NCI-H128 (cell line): ENCODE results near the gene ALK.

Source experiments
- DNase-seq: peaks from one replicate; lab custom pipeline; 2025; ENCODE audit not compliant: unreplicated experiment; lab: John Stamatoyannopoulos, UW

Gene ALK

DNA sequence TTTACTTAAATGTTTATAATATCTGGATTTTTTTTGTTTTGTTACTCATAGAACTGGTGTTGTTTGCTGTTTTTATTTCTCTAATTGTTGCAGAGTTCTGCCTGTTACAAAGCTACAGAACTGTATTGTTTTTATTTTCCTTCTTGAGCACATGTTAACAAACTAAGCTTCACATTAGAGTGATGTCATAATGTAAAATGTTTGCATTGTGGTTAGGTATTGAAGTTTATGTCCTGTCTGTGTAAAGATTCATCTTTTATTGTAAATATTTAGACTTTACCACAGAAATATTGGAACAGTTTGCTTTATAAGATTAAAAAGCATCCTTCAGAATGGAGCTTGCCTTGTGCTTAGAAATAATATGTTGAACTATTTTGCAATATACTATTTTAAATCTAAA, 738.5 kb downstream of the ALK start:
- DNase-seq, result no peak

- DNase-seq, result no peak
These were observed 739.1 kb downstream of the ALK start for GRCh38 chr2:29182334-29182733.

DNA sequence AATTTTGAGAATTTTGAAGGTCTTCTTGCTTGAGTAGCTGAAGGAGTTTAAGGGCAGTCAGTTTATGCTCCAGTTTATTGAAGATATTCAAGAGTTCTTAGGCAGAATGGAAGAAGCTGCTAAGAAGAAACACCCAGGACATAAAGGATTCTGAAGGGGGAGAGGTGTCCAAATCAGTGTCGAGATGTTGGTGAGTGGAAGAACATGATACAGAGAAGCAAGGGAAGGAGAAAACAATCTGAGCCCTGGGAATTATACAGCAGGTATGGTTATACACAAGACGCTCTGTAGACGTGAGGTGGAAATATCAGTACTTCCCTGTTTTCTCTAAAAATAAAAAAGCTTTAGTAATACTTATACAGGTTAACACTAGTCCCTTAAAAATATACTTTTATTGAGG, 746.0 kb downstream of the ALK start:
- no peak for DNase-seq

DNA sequence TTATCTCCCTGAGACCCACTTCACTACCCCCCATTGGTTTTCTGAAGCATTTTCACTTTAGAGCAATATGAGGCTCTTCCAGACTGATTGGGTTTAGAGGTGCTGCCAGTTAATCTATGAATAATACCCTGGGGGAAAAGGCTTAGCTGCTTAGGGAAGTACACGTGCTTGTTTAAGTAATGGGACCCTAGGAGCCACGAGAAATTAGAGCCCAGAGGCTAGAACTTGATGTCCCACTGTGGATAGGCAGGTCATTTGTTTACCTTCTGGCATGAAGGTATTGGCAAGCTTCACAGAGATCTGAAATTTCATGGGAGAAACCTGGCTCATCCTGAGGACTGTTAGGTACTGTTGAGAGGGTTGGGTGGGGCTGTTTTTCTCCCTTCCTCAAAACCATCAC, 746.4 kb downstream of the ALK start:
- no peak for DNase-seq

GRCh38 chr2:29166242-29167039, 754.9 kb downstream of the ALK start:
- no peak for DNase-seq

DNA sequence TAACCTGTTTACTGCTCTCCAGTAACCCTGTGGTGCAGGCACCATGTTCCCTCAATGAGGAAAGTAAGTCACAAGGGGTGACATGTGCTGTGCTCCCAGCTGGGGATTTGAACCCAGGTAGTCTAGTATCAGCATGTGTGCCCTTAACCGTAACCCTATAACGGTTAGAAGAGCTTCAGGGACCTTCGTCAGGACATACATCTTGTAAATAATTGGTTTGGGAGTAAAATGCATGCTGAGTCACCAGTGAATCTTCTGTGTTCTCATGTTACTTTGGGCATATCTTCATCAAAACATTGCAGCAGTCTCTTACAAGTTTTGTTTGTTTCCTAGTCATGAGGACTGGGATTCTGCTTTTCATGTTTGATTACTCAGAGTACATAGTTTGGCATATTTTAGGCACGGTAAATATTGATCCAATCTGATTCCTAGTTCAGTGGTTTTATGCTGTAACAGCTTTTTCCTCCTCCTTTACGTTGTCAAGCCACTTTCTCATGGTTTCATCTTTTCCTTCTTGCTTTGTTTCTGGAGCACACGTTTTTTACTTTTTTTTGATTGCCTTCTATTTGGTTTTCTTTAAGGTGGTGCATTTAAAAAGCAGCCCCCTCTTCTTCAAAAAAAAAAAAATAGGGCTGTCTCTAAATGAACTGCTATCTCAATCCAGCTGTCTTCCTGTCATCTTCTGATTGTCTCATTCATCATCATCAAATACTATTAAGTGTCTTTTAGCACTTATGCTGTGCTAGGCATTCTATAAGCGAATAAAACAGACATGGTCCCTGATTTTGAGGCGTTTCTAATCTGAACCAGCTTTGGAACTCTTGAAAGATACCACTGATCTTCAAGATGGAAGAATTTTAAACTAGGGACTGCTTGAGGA, 755.8 kb downstream of the ALK start:
- DNase-seq, result no peak

- DNase-seq, result no peak
These were observed 757.1 kb downstream of the ALK start for GRCh38 chr2:29164091-29164846.

DNA sequence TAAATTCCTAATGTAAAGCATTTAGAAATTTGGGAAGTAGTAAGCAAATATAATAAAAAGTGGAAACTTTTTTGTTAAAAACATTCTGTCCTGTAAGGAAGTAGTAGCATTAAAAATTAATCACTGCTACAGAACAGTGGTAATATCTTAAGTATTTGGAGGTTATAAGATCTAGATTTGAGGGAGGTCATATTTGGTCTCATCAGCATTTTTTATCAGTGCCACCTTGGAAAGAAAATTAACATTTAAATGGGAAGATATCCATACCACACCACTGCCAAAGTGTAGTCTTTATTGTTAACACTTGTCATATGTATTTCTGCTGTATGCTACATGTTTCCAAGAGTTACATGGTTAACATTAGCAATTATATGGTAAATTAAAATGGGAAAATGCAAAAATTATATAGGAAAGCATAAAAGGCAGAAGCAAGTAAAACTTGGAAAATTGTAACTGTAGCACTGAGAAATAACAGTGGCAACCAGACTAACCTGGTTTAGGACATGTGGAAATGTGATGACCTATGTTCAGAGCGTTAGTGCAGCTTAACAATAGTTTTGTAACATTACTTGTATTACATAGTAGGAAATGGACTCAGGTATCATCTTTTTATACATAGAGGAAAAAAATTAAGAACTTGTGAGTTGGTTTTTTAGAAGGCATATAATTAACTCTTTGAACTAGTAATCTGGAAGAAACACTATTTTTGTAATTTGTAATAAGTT, 759.0 kb downstream of the ALK start:
- no peak for DNase-seq

GRCh38 chr2:29160184-29160583, 761.2 kb downstream of the ALK start:
- no peak for DNase-seq

DNA sequence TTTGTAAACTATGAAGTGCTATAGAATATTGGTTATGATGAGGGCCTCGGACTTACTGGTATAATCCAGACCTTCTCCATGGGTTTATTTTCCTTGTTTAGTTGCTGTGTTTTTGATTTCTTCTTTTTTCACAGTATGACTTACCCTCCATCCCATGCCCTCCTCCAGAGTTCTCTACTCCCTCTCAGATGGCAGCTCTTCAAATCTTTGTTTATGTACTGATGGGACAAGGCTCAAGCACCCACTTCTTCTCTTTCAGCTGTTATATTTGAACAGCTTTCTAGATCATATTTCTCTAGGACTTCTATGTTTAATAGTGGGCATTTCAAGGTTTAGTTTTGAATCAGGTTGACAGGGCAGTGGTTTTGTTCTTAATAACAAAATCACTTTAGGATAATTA, 762.3 kb downstream of the ALK start:
- no peak for DNase-seq

DNA sequence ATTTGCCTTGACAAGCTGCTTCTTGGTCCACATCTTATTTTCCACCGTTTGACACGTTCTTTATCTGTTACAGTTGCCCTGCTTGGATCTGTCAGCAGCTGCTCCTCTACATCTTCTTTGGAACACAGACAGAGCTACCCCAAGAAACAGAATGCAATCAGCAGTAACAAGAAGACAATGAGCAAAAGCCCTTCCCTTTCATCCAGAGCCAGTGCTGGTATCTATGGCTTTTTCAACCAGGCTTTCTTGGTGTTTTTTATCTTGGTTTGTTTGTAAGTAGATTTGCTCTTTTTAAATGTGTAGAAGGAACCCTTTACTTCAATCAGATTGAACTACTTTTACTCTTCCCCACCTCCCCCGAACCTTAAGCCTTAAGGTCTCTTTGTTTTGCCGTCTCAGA, 764.3 kb downstream of the ALK start:
- no peak for DNase-seq

DNA sequence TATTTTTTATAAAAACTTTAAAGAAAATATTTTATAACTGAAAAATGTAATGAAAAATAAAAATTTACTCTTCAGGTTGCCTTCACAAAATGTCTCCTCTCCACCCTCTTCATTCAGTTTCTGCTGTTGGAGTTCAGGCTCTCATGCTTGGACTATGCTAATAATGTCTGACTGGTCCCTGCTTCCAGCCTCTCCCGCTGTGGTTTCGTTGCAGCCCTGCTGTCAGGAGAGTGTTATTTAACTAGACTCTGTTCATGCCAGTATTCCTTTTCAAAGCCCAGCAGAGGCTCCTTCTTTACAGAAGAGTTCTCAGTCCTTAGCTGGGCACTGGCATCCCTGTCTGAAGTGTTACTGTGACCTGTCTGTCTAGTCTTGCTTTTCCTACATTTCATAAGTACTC, 765.8 kb downstream of the ALK start:
- no peak for DNase-seq

DNA sequence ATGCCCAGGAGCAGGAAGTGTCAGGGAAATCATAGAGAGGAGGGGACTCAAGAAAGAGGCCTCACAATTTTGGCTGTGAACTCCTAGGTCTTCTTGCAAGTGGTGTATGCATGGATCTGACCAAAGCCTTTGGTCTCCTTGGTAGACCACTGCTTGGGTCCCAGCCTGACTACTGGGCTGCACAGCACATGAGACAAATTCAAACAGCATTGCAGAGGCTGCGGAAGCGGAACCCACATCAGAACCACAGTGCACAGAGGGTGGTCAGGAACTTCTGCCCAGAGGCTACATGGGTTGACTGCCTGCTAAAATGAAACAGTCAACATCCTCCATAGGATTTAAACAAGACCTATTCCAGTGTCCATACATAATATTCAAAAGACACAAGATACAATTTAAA, 766.8 kb downstream of the ALK start:
- DNase-seq, result no peak

GRCh38 chr2:29147963-29148362, 773.4 kb downstream of the ALK start:
- no peak for DNase-seq

- DNase-seq, result no peak
These were observed 775.2 kb downstream of the ALK start for GRCh38 chr2:29146197-29146596.

DNA sequence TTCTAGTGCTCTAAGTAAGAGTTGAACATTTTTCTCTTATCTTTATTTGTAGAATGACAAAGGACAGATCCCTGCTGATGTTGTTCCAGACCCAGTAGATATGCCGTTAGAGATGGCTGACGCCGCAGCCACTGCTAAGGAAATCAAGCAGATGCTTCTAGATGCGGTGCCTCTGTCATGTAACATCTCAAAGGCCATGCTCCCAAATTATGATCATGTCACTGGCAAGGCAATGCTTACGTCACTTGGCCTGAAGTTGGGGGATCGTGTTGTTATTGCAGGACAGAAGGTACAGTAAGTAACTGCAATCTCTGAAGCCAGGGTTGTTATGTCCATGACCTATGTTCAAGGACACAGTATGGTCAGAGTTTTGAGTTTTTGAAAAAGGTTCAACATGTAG, 777.7 kb downstream of the ALK start:
- DNase-seq, result no peak
